ENCODE results near the gene CLIC6.
A peak's percentile ranks its signal among the peaks of the same experiment; 100 is the strongest.

The CLIC6 gene

DNA sequence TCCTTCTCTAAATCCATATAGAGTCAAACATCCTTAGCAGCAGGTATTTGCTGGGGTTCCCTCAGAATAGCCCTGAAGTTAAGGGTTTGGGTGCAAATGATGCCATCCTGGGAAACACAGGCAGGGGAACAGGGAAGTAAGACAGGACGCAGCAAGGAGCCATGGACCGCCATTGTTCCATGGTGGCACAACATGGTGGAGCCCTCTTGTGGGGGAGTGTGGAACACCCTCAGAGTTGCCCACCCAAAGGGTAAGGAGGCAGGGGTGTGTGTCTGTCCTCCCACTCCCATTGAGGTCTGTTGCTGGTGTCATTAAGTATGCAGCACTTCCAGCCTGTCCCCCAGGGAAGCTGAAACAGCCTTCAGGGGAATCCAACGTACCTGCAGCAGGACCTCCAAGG lies 33.5 kb upstream of the CLIC6 start:
- peaks cover 2% of the 10 kb centered on the region for H3K27me3 ChIP-seq (ENCODE audit: insufficient read depth, low read length)
- H3K4me2 ChIP-seq (ENCODE audit: low read length): no peak overlapping the region
- H3K4ac ChIP-seq (ENCODE audit: low read depth, low read length): no peak overlapping the region
- no peak overlapping the region for H3K4me3 ChIP-seq (ENCODE audit: low read depth, low read length)
- no peak overlapping the region for H3K9ac ChIP-seq (ENCODE audit: low read length)
- no peak overlapping the region for H2AK5ac ChIP-seq (ENCODE audit: low read length)
- H3K23ac ChIP-seq (ENCODE audit: low read length): no peak overlapping the region
- H4K8ac ChIP-seq (ENCODE audit: low read depth, low read length): no peak overlapping the region
- H2BK120ac ChIP-seq (ENCODE audit: insufficient read depth, low read length, poor library complexity): no peak overlapping the region
- H3K79me2 ChIP-seq (ENCODE audit: control insufficient read depth, insufficient read depth, low read length, poor library complexity): no peaks in the 10 kb centered on the region
- H3K4me1 ChIP-seq (ENCODE audit: control insufficient read depth in 1 of 2, insufficient read depth in 2 of 2, low read length in 2 of 2): no peaks in the 10 kb centered on the region
- H3K36me3 ChIP-seq (ENCODE audit: control insufficient read depth in 1 of 2, insufficient read depth in 2 of 2, low read length in 2 of 2): no peaks in the 10 kb centered on the region
- no peak overlapping the region for H3K27ac ChIP-seq (ENCODE audit: low read depth, low read length)
- DNase-seq: peak in 1 of 2 donors; percentile 33
- no peak overlapping the region for H4K91ac ChIP-seq (ENCODE audit: low read depth, low read length)
- H3K79me1 ChIP-seq (ENCODE audit: low read length): no peaks in the 10 kb centered on the region
- H3K14ac ChIP-seq (ENCODE audit: low read length): no peak overlapping the region
- no CpG with 5 or more reads among the region's 3 CpGs for WGBS (ENCODE audit: extremely low coverage, insufficient coverage, insufficient read length)
- no peak overlapping the region for H4K12ac ChIP-seq (ENCODE audit: low read depth, low read length)
- H2AFZ ChIP-seq (ENCODE audit: insufficient read depth, low read length, poor library complexity): no peak overlapping the region
- H3K9me3 ChIP-seq (ENCODE audit: insufficient read depth, low read depth, low read length): no peaks in the 10 kb centered on the region
- no peak overlapping the region for H2BK5ac ChIP-seq (ENCODE audit: low read depth, low read length, poor library complexity)
- no peak overlapping the region for H3K18ac ChIP-seq (ENCODE audit: low read length)
- no peak overlapping the region for H2BK12ac ChIP-seq (ENCODE audit: low read length)

DNA sequence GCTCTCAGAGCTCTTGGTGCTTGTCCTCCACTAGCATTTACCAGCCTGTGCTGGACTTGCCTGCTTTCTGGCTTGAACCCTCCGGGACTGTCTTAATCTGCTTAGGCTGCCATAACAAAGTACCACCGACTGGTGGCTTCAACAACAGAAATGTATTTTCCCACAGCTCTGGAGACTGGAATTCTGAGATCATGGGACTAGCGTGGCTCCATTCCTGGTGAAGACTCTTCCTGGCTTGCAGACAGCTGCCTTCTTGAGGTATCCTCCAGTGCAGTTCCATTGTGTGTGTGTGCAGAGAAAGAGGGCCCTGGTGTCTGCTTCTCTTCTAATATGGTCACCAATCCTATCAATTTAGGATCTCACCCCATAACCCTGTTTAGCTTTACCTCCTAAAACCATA lies 31.8 kb upstream of the CLIC6 start:
- Histone ChIP-seq H3K18ac (ENCODE audit: low read length) (no peak overlapping the region), H3K4me1 (ENCODE audit: control insufficient read depth in 1 of 2, insufficient read depth in 2 of 2, low read length in 2 of 2) (peaks cover 0 to 3% of the 10 kb centered on the region in 2 experiments), H3K27ac (ENCODE audit: low read depth, low read length) (no peak overlapping the region), H3K4ac (ENCODE audit: low read depth, low read length) (no peak overlapping the region), H2AK5ac (ENCODE audit: low read length) (no peak overlapping the region), H2BK120ac (ENCODE audit: insufficient read depth, low read length, poor library complexity) (no peak overlapping the region), H2BK5ac (ENCODE audit: low read depth, low read length, poor library complexity) (no peak overlapping the region), H4K12ac (ENCODE audit: low read depth, low read length) (no peak overlapping the region), H2BK12ac (ENCODE audit: low read length) (no peak overlapping the region), H3K23ac (ENCODE audit: low read length) (no peak overlapping the region), H3K27me3 (ENCODE audit: insufficient read depth, low read length) (peaks cover 2% of the 10 kb centered on the region), H3K4me2 (ENCODE audit: low read length) (no peak overlapping the region), H4K91ac (ENCODE audit: low read depth, low read length) (no peak overlapping the region), H3K79me1 (ENCODE audit: low read length) (no peaks in the 10 kb centered on the region), H3K4me3 (ENCODE audit: low read depth, low read length) (no peak overlapping the region), H3K79me2 (ENCODE audit: control insufficient read depth, insufficient read depth, low read length, poor library complexity) (no peaks in the 10 kb centered on the region), H4K8ac (ENCODE audit: low read depth, low read length) (no peak overlapping the region), H2AFZ (ENCODE audit: insufficient read depth, low read length, poor library complexity) (no peak overlapping the region), H3K9ac (ENCODE audit: low read length) (no peak overlapping the region), H3K9me3 (ENCODE audit: insufficient read depth, low read depth, low read length) (no peaks in the 10 kb centered on the region), H3K36me3 (ENCODE audit: control insufficient read depth in 1 of 2, insufficient read depth in 2 of 2, low read length in 2 of 2) (no peaks in the 10 kb centered on the region), H3K14ac (ENCODE audit: low read length) (no peak overlapping the region)
- WGBS (ENCODE audit: extremely low coverage, insufficient coverage, insufficient read length): no CpG with 5 or more reads among the region's 3 CpGs
- peak in 1 of 2 donors; percentile 22 for DNase-seq

GRCh38 chr21:34639250-34639649 lies 29.5 kb upstream of the CLIC6 start:
- no peak overlapping the region for H3K23ac ChIP-seq (ENCODE audit: low read length)
- H4K91ac ChIP-seq (ENCODE audit: low read depth, low read length): no peak overlapping the region
- no peak overlapping the region for H3K4me3 ChIP-seq (ENCODE audit: low read depth, low read length)
- no peaks in the 10 kb centered on the region for H3K36me3 ChIP-seq (ENCODE audit: control insufficient read depth in 1 of 2, insufficient read depth in 2 of 2, low read length in 2 of 2)
- H4K12ac ChIP-seq (ENCODE audit: low read depth, low read length): no peak overlapping the region
- H3K27me3 ChIP-seq (ENCODE audit: insufficient read depth, low read length): peaks cover 2% of the 10 kb centered on the region
- H3K18ac ChIP-seq (ENCODE audit: low read length): no peak overlapping the region
- H2AFZ ChIP-seq (ENCODE audit: insufficient read depth, low read length, poor library complexity): no peak overlapping the region
- H4K8ac ChIP-seq (ENCODE audit: low read depth, low read length): no peak overlapping the region
- H3K9me3 ChIP-seq (ENCODE audit: insufficient read depth, low read depth, low read length): peaks cover 2% of the 10 kb centered on the region
- DNase-seq: no peak
- H3K9ac ChIP-seq (ENCODE audit: low read length): no peak overlapping the region
- no peak overlapping the region for H3K14ac ChIP-seq (ENCODE audit: low read length)
- H3K4me2 ChIP-seq (ENCODE audit: low read length): no peak overlapping the region
- H3K4ac ChIP-seq (ENCODE audit: low read depth, low read length): no peak overlapping the region
- no peak overlapping the region for H2BK12ac ChIP-seq (ENCODE audit: low read length)
- peaks cover 0 to 3% of the 10 kb centered on the region in 2 experiments for H3K4me1 ChIP-seq (ENCODE audit: control insufficient read depth in 1 of 2, insufficient read depth in 2 of 2, low read length in 2 of 2)
- no peaks in the 10 kb centered on the region for H3K79me1 ChIP-seq (ENCODE audit: low read length)
- H2BK5ac ChIP-seq (ENCODE audit: low read depth, low read length, poor library complexity): no peak overlapping the region
- H2BK120ac ChIP-seq (ENCODE audit: insufficient read depth, low read length, poor library complexity): no peak overlapping the region
- no peak overlapping the region for H2AK5ac ChIP-seq (ENCODE audit: low read length)
- WGBS (ENCODE audit: extremely low coverage, insufficient coverage, insufficient read length): no CpG with 5 or more reads among the region's 1 CpG
- H3K27ac ChIP-seq (ENCODE audit: low read depth, low read length): no peak overlapping the region
- no peaks in the 10 kb centered on the region for H3K79me2 ChIP-seq (ENCODE audit: control insufficient read depth, insufficient read depth, low read length, poor library complexity)

GRCh38 chr21:34639882-34640788 lies 28.7 kb upstream of the CLIC6 start:
- no peak overlapping the region for H2BK5ac ChIP-seq (ENCODE audit: low read depth, low read length, poor library complexity)
- no peak overlapping the region for H2AFZ ChIP-seq (ENCODE audit: insufficient read depth, low read length, poor library complexity)
- H4K12ac ChIP-seq (ENCODE audit: low read depth, low read length): no peak overlapping the region
- H3K79me1 ChIP-seq (ENCODE audit: low read length): no peaks in the 10 kb centered on the region
- no peak overlapping the region for H3K23ac ChIP-seq (ENCODE audit: low read length)
- no peaks in the 10 kb centered on the region for H3K79me2 ChIP-seq (ENCODE audit: control insufficient read depth, insufficient read depth, low read length, poor library complexity)
- H4K8ac ChIP-seq (ENCODE audit: low read depth, low read length): no peak overlapping the region
- no peak overlapping the region for H2AK5ac ChIP-seq (ENCODE audit: low read length)
- peaks cover 2% of the 10 kb centered on the region for H3K27me3 ChIP-seq (ENCODE audit: insufficient read depth, low read length)
- peaks cover 2% of the 10 kb centered on the region for H3K9me3 ChIP-seq (ENCODE audit: insufficient read depth, low read depth, low read length)
- H2BK12ac ChIP-seq (ENCODE audit: low read length): no peak overlapping the region
- no peak overlapping the region for H4K91ac ChIP-seq (ENCODE audit: low read depth, low read length)
- no peak overlapping the region for H3K4me2 ChIP-seq (ENCODE audit: low read length)
- H3K4ac ChIP-seq (ENCODE audit: low read depth, low read length): no peak overlapping the region
- H3K18ac ChIP-seq (ENCODE audit: low read length): no peak overlapping the region
- WGBS (ENCODE audit: extremely low coverage, insufficient coverage, insufficient read length): no CpG with 5 or more reads among the region's 9 CpGs
- peak in 1 of 2 donors; percentile 13 for DNase-seq
- H3K36me3 ChIP-seq (ENCODE audit: control insufficient read depth in 1 of 2, insufficient read depth in 2 of 2, low read length in 2 of 2): no peaks in the 10 kb centered on the region
- H3K9ac ChIP-seq (ENCODE audit: low read length): no peak overlapping the region
- no peak overlapping the region for H2BK120ac ChIP-seq (ENCODE audit: insufficient read depth, low read length, poor library complexity)
- H3K4me1 ChIP-seq (ENCODE audit: control insufficient read depth in 1 of 2, insufficient read depth in 2 of 2, low read length in 2 of 2): peaks cover 0 to 3% of the 10 kb centered on the region in 2 experiments
- no peak overlapping the region for H3K4me3 ChIP-seq (ENCODE audit: low read depth, low read length)
- no peak overlapping the region for H3K27ac ChIP-seq (ENCODE audit: low read depth, low read length)
- no peak overlapping the region for H3K14ac ChIP-seq (ENCODE audit: low read length)

Data from trophoblast cell (in vitro differentiated cells and primary cell).